Activated effector memory CD4-positive, alpha-beta T cell treated with Interleukin-2 at 50 U/mL for 16 hours (primary cell): Measurements from ENCODE around the gene RYR2.

Source experiments
- DNase-seq: peaks from one replicate; pipeline ENCODE4 v3.0.0-alpha.2; 2020

The RYR2 gene

GRCh38 chr1:237041795-237042525 lies at the start of gene RYR2:
TSS of gene RYR2 (plus strand) at chr1:237042184. CDS start at chr1:237042522, 338 bp downstream.
- DNase-seq = no peak

DNA sequence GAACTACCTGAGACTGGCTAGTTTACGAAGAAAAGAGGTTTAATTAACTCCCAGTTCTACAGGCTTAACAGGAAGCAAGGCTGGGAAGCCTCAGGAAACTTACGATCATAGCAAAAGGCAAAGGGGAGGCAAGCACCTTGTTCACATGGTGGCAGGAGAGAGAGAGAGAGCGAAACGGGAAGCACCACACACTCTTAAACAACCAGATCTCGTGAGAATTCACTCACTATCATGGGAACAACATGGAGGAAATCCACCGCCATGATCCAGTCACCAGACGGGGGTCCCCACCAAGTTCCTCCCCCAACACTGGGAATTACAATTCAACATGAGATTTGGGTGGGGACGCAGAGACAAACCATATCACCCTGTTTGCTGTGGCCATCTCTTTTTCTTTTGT lies 49.5 kb upstream of the RYR2 start:
- DNase-seq = no peak

DNA sequence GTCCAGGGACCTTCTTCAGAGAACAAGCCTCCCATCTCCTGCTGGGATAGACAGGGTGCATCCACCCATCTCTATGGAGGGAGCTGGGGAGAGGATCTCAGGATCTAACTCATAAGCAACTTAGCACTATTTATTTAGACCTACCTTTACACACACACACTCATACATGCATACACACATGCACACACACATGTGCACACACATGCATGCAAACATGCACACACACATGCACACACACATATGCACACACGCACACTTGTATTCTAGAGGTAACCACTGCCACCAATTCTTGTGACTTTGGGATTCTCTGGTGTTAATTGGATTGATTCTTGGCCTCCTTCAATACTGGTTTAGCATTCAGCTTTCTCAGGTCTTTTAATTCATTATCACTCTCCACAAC lies 47.5 kb upstream of the RYR2 start:
- no peak for DNase-seq

DNA sequence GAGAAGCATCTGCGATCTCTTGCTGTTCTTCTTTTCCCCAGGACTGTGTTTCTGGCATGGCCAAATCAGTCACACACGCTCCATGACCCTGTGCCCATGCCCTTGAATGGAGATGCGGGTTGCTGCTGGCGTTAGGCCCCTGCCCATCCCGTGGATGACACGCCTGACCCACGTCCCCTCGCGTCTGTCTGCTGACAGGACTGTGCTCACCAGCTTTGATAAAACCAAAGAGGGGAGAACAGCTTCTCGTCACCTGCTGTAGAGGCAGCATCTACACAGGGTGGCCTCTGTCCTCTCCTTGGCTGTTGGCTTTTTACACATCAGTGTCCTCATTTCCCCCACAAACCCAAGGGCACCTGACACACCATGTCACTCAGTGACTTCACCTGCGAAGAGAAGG lies 44.6 kb upstream of the RYR2 start:
- no peak for DNase-seq

DNA sequence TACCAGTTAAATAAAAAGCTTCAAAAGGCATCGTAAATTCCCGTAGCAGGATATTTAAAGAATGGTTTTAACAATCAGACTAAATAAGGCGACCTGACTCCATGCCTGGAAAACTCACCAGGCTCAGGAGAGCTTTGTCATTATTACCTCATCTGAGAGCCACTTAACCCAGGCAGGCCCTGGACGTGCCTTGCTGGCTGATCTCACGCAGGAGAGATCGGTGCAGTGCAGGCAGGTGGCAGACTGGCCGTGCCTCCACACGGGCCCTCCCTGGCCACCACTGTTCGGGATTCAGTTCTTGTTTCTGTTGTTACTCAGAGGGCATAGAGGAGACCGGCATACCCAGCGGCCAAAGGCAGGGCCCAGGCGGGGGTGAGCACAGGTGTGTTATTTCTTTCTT lies 44.1 kb upstream of the RYR2 start:
- no peak for DNase-seq

- DNase-seq = no peak
Observed at GRCh38 chr1:236998546-236998945, 43.4 kb upstream of the RYR2 start.

DNA sequence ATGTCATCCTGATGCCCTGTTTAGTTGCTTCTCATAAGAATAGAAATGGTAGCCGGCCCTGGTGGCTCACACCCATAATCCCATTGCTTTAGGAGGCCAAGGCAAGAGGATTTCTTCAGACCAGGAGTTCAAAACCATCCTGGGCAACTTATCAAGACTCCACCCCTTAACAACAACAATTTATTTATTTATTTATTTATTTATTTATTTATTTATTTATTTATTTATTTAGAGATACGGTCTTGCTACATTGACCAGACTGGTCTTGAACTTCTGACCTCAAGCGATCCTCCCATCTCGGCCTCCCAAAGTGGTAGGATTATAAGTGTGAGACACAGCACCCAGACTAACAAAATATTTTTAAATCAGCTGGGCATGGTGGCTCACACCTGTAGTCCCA lies 41.8 kb upstream of the RYR2 start:
- DNase-seq = no peak

GRCh38 chr1:237003516-237003915 lies 38.5 kb upstream of the RYR2 start:
- DNase-seq = no peak

GRCh38 chr1:237004116-237004515 lies 37.9 kb upstream of the RYR2 start, which contains the start of gene MT1HL1:
TSS of gene MT1HL1 (minus strand) at chr1:237004441. CDS start at chr1:237004372, 69 bp downstream.
- no peak for DNase-seq

DNA sequence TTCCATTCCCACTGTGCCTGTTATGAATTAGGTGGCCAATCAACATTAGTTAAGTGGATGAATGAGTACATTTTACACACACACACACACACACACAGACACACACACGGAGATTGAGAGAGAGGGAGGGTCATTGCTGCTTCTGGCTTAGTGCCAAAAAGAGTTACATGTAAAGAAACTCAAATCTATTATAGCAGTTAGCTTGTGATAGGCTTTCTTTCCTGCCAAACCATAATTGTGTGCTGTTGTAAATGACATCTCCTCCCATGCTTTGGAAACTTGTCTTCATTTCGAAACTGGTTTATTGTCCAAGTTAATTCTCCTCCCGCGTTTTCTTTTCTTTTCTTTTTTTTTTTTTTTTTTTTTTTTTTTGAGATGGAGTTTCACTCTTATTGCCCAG lies 36.3 kb upstream of the RYR2 start:
- DNase-seq = no peak

DNA sequence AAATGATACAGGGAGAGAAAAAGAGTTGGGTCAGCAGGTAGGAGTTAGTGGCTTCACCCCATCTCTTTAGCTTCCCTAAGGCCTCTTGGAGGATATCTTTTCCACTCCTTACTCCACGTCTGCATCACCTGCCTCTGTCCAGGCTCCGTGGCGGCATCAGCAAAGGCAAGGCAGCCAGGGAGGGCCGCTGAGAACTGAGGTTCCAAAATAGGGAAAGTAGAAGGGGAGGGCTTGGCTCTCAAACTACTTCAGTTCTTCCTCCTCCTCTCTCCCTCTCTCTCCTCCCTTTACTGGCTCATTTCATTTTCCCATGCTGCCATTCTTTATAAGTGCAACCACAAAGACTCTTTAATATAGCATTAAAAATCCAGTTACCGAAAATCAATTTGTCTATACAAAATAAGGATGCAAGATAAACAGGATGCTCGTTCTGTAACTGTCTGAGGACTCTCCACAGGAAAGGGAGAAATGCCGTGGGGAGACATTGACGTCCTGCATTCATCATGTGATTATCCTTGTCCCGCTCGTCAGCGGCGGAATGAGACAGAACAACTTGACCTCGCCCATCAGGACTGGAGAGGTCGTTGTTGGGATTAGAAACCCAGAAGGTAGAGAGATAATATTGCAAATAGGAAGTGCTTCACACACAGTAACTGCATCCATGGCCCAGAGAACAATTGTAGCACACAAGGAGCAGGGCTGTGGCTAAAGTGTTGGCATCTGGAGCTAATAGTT lies 34.7 kb upstream of the RYR2 start:
- DNase-seq = no peak

- no peak for DNase-seq
Observed at GRCh38 chr1:237009611-237010010, 32.4 kb upstream of the RYR2 start.

DNA sequence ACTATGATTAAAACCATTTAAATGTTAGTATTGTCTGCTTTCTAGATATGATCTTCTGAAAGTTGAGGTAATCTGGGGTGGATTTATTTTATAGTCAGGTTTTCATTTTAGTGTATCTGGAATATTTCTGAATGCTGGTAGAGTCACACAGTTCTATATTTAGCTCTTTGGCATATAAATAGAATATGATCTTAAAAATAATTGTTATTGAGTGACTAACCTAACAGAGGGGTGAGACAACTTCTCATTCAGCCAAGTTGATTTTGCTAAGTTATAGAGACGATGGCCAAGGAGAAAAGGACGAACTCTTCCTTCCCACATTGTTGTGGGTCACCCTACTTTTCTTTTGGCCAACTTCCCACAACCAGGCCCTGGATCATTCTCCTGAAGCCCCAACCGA lies 30.6 kb upstream of the RYR2 start:
- DNase-seq = no peak

- no peak for DNase-seq
Observed at GRCh38 chr1:237012361-237012760, 29.6 kb upstream of the RYR2 start.

- no peak for DNase-seq
Observed at GRCh38 chr1:237012788-237013383, 29.1 kb upstream of the RYR2 start.

GRCh38 chr1:237013608-237014007 lies 28.4 kb upstream of the RYR2 start:
- DNase-seq = no peak

- no peak for DNase-seq
Observed at GRCh38 chr1:237016626-237017025, 25.4 kb upstream of the RYR2 start.

- DNase-seq = no peak
Observed at GRCh38 chr1:237018896-237019295, 23.1 kb upstream of the RYR2 start.

DNA sequence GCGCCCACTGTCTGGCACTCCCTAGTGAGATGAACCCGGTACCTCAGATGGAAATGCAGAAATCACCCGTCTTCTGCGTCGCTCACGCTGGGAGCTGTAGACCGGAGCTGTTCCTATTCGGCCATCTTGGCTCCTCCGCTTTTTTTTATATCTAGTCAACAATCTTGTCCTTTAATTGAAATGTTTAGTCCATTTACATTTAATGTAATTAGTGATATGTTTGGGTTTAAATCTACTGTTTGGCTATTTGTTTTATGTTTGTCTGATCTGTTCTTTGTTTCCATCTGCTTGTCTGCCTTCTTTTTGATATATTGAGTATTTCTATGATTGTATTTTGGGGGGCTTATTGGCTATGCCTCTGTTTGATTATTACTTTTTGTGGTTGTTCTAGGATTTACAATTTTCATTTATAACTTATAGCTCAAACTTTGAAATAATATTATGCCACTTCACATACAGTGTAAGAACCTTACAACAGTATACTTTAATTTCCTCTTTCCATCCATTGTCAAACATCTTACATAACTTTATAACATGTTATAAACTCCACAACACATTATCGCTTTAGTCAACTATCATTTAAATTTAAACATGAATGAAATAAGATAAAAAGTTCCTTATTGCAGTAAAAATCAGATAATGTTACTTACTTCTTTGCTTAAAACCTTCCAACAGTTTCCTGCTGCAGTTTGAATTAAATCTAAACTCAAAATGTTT lies 16.5 kb upstream of the RYR2 start:
- DNase-seq = no peak

GRCh38 chr1:237029240-237029639 lies 12.7 kb upstream of the RYR2 start:
- DNase-seq = no peak

- DNase-seq = no peak
Observed at GRCh38 chr1:237029850-237030535, 12.0 kb upstream of the RYR2 start.

GRCh38 chr1:237031480-237031879 lies 10.5 kb upstream of the RYR2 start:
- DNase-seq = no peak

DNA sequence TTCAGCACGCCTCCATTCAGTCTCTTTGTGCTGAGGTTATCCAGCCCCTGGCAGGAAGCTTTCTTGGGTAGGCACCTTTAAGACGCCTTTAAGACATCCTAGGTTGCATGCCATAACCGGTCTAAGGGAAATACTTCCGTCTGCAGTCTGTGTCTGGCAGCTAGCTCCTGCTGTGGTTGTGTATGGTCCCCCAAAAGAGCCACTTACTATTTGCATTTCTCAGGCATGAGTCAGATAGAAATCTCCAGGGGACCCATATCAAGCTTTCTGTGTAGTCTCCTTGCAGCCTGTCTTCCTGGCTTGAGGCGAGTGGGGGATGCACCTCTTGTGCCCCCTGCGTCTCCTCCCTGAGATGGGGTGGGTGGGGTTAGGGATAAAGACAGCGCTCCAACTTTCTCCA lies 10.0 kb upstream of the RYR2 start:
- no peak for DNase-seq
